Measurements from ENCODE around the gene LIPE.
"Not testable (repeated sequence)": the region's sequence is repeated elsewhere in the genome, so short reads cannot be mapped to it uniquely, and the experiment has no call there.

Gene LIPE

GRCh38 chr19:42469311-42470235 is 42.4 kb upstream of the LIPE start:
- TF ChIP-seq CTCF (IDR thresholded peaks at IDR 0.05; ENCODE audit: control insufficient read depth, insufficient read depth, low read depth, low read length, missing control alignments), result no peak
- no peak for DNase-seq (ENCODE audit: low read depth)

DNA sequence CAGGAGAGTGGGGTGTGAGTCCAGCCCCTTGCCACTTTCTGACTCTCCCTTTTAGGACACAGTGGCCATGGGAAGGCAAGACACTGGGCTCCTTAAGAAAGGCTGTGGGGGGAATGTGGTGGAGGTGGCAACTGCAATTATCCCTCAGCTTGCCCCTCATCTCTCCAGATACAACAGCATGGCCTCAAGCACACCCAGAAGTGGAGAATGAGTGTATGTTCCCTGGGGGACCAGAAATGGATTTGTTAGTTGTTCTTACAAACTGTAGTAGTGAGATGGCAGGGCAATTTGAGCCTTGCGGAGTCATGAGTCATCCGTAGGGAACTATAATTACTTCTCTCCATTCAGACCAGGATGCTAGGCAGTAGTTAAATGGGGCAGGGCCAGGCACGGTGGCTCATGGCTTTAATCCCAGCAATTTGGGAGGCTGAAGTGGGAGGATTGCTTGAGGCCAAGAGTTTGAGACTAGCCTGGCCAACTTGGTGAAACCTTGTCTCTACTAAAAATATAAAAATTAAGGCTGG is 41.1 kb upstream of the LIPE start:
- no peak for TF ChIP-seq CTCF (IDR thresholded peaks at IDR 0.05; ENCODE audit: control insufficient read depth, insufficient read depth, low read depth, low read length, missing control alignments)
- H3K4me3 ChIP-seq (ENCODE audit: control insufficient read depth, low read depth, low read length), result no peak overlapping the region
- peak; percentile 49 for DNase-seq (ENCODE audit: low read depth)

More at GRCh38 chr19:42469311-42470235, 42.4 kb upstream of the LIPE start:
- no peak overlapping the region for H3K4me3 ChIP-seq (ENCODE audit: control insufficient read depth, low read depth, low read length)

GRCh38 chr19:42467183-42467760 is 40.1 kb upstream of the LIPE start:
- DNase-seq (ENCODE audit: low read depth), result no peak
- H3K4me3 ChIP-seq (ENCODE audit: control insufficient read depth, low read depth, low read length), result no peak overlapping the region
- TF ChIP-seq CTCF (IDR thresholded peaks at IDR 0.05; ENCODE audit: control insufficient read depth, insufficient read depth, low read depth, low read length, missing control alignments), result no peak

- TF ChIP-seq CTCF (IDR thresholded peaks at IDR 0.05; ENCODE audit: control insufficient read depth, insufficient read depth, low read depth, low read length, missing control alignments), result no peak
- H3K4me3 ChIP-seq (ENCODE audit: control insufficient read depth, low read depth, low read length), result no peak overlapping the region
- DNase-seq (ENCODE audit: low read depth), result no peak
These were observed 39.5 kb upstream of the LIPE start for GRCh38 chr19:42466521-42467182.

DNA sequence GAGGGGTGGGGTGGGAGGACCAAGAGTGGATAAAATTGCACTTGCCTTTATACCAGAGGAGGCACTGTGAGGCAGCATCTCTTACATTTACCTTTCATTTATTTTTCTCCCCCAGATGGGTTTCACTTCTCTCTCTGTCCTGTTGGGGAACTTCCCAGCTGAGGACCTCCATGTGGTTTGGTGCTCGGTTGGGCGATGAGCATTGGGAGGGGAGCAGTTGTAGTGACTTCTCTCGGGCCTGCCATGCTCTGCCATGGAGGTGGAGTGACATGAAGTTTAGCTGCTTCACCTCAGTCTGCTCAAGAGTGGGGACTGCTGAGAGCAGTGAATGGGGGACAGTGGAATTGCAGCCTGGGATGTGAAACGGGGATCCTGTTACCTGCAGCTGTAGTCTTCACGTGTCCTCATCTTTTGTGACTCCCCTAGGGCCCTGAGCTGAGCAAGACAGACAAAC is 38.7 kb upstream of the LIPE start:
- H3K4me3 ChIP-seq (ENCODE audit: control insufficient read depth, low read depth, low read length), result no peak overlapping the region
- DNase-seq (ENCODE audit: low read depth), result no peak
- no peak for TF ChIP-seq CTCF (IDR thresholded peaks at IDR 0.05; ENCODE audit: control insufficient read depth, insufficient read depth, low read depth, low read length, missing control alignments)

DNA sequence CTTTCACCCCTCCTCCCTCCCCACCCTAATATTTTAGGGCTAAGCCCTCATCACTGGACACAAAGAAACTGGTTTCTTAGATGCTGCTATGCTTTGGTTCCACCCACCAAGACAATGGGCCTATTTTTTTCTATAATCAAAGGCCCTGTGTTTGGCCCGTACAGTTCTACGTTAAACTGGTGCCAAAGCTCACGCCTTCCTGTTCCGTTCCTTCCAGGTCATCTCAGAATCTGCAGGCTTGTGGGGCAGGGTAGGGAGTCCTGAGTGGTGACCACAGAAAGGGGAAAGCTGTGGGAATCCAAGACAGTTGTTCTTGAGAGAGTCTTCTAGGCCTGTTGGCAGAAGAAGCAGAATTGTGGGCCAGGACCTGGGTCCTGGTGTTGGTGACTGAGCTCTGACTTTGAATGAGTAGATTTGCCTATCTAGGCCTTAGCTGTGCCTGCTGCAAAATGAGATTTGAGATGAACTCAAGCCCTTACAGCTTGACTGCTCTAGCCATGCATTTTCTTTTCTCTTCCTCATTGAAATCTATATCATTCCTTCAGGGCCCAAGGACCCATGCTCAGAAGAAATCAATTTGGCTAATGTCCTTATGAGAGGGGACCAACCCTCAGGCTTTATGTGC is 34.6 kb upstream of the LIPE start:
- H3K4me3 ChIP-seq (ENCODE audit: control insufficient read depth, low read depth, low read length), result no peak overlapping the region
- no peak for DNase-seq (ENCODE audit: low read depth)
- TF ChIP-seq CTCF (IDR thresholded peaks at IDR 0.05; ENCODE audit: control insufficient read depth, insufficient read depth, low read depth, low read length, missing control alignments), result no peak

- not testable (repeated sequence) for DNase-seq (ENCODE audit: low read depth)
These were observed 34.0 kb upstream of the LIPE start for GRCh38 chr19:42461231-42461630.

More at GRCh38 chr19:42461231-42461630, 34.0 kb upstream of the LIPE start:
- H3K4me3 ChIP-seq (ENCODE audit: control insufficient read depth, low read depth, low read length), result not testable (repeated sequence)

All from AG09309 (cell line).